HepG2 (cell line): ENCODE measurements around the gene TMTC1.

ENCODE experiments used
- ATF3 ChIP-seq: sonication (generic); formaldehyde crosslinking; IDR thresholded peaks from 2 replicates; pipeline ENCODE4 v1.4.0; 2020; ENCODE audit warnings: missing genetic modification reagents
- CTCF ChIP-seq: sonication (generic); formaldehyde crosslinking; IDR thresholded peaks from 2 replicates; pipeline ENCODE4 v1.5.0; 2020; ENCODE audit warnings: mild to moderate bottlenecking, missing genetic modification reagents, moderate library complexity
- FOXA1 ChIP-seq, 2 experiments: fragments of 450-650 bp in 1 of 2; sonication (generic) in 1 of 2; formaldehyde crosslinking in 1 of 2; IDR thresholded peaks; 2 replicates each; pipeline versions ENCODE4 v1.4.0 to v1.6.1; 2016 to 2020; ENCODE audit warnings: missing genetic modification reagents in 1 of 2
- HCFC1 ChIP-seq: fragments of 150-350 bp; IDR thresholded peaks from 2 replicates; pipeline ENCODE4 v1.6.1; 2014; ENCODE audit warnings: low read depth, low read length
- NCOA2 ChIP-seq: sonication (generic); formaldehyde crosslinking; IDR thresholded peaks from 2 replicates; pipeline ENCODE4 v1.8.0; 2022; ENCODE audit warnings: inconsistent platforms
- POLR2AphosphoS5 ChIP-seq: IDR thresholded peaks from 2 replicates; pipeline ENCODE4 v1.6.1; 2012; ENCODE audit warnings: low read depth, low read length
- SMARCC2 ChIP-seq: fragments of 450-650 bp; IDR thresholded peaks from 2 replicates; pipeline ENCODE4 v1.6.1; 2017; ENCODE audit warnings: antibody characterized with exemption, mild to moderate bottlenecking
- SMC3 ChIP-seq: IDR thresholded peaks from 2 replicates; pipeline ENCODE4 v1.6.1; 2011; ENCODE audit warnings: low read length, improper control_type of control experiment
- TCF7 ChIP-seq: sonication (generic); IDR thresholded peaks from 2 replicates; pipeline ENCODE4 v1.6.1; 2016; ENCODE audit warnings: antibody characterized with exemption, low read depth
- ZNF512B ChIP-seq: sonication (generic); formaldehyde crosslinking; IDR thresholded peaks from 2 replicates; pipeline ENCODE4 v1.5.1; 2020; ENCODE audit warnings: missing genetic modification reagents, mild to moderate bottlenecking, borderline replicate concordance
- ZNF564 ChIP-seq: sonication (generic); formaldehyde crosslinking; IDR thresholded peaks from 2 replicates; pipeline ENCODE4 v1.8.1; 2023; ENCODE audit warnings: mild to moderate bottlenecking, missing genetic modification reagents
- ZNF816 ChIP-seq: sonication (generic); formaldehyde crosslinking; IDR thresholded peaks from 2 replicates; pipeline ENCODE4 v1.8.0; 2022; ENCODE audit warnings: missing genetic modification reagents, mild to moderate bottlenecking, borderline replicate concordance
- ZSCAN29 ChIP-seq: sonication (generic); formaldehyde crosslinking; conservative IDR thresholded peaks from 2 replicates; pipeline ENCODE4 v1.4.0; 2020; ENCODE audit warnings: mild to moderate bottlenecking, missing genetic modification reagents
- TF ChIP-seq, protein P1 (sequence below), 2 experiments: fragments of 450-650 bp in 1 of 2; sonication (generic) in 1 of 2; formaldehyde crosslinking in 1 of 2; IDR thresholded peaks; 2 replicates each; pipeline versions ENCODE4 v1.6.1 to v1.8.0; 2016 to 2022; ENCODE audit warnings: antibody characterized with exemption in 1 of 2, mild to moderate bottlenecking in 1 of 2, missing genetic modification reagents in 1 of 2

DNA sequence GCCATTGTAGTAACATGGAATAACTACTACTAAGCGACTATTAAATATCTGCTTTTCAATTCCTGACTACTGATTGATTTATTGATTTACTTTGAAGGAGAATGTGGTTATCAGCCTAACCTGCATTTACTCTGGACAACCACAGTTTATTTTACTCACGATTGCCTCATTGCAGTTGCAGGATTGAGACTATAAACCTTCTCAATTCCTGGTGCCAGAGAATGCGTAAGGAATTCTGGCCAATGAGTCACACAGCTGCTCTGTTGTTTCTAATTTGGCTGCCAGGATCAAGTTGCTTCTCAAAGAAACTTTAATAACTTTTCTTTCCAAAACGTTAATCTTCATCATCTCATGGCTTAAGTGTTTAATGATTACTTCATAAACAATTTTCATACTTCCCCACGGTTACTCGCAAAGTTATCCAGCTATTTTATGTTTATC, 13.1 kb upstream of the TMTC1 start:
- no peak for TF ChIP-seq ATF3
- no peak for TF ChIP-seq TCF7
- no peak for TF ChIP-seq SMC3
- TF ChIP-seq HCFC1, result no peak
- TF ChIP-seq ZSCAN29 (CRISPR knock-in tag), result no peak
- TF ChIP-seq NCOA2 (CRISPR knock-in tag), result no peak
- no peak for TF ChIP-seq CTCF
- no peak for TF ChIP-seq ZNF816
- no peak for TF ChIP-seq POLR2AphosphoS5
- TF ChIP-seq, protein P1, sequence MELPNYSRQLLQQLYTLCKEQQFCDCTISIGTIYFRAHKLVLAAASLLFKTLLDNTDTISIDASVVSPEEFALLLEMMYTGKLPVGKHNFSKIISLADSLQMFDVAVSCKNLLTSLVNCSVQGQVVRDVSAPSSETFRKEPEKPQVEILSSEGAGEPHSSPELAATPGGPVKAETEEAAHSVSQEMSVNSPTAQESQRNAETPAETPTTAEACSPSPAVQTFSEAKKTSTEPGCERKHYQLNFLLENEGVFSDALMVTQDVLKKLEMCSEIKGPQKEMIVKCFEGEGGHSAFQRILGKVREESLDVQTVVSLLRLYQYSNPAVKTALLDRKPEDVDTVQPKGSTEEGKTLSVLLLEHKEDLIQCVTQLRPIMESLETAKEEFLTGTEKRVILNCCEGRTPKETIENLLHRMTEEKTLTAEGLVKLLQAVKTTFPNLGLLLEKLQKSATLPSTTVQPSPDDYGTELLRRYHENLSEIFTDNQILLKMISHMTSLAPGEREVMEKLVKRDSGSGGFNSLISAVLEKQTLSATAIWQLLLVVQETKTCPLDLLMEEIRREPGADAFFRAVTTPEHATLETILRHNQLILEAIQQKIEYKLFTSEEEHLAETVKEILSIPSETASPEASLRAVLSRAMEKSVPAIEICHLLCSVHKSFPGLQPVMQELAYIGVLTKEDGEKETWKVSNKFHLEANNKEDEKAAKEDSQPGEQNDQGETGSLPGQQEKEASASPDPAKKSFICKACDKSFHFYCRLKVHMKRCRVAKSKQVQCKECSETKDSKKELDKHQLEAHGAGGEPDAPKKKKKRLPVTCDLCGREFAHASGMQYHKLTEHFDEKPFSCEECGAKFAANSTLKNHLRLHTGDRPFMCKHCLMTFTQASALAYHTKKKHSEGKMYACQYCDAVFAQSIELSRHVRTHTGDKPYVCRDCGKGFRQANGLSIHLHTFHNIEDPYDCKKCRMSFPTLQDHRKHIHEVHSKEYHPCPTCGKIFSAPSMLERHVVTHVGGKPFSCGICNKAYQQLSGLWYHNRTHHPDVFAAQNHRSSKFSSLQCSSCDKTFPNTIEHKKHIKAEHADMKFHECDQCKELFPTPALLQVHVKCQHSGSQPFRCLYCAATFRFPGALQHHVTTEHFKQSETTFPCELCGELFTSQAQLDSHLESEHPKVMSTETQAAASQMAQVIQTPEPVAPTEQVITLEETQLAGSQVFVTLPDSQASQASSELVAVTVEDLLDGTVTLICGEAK (IDR thresholded peaks at IDR 0.05), result no peak
- TF ChIP-seq, protein P1 (CRISPR knock-in tag; IDR thresholded peaks at IDR 0.05), result no peak
- TF ChIP-seq SMARCC2, result no peak
- TF ChIP-seq ZNF512B (CRISPR knock-in tag), result no peak
- TF ChIP-seq ZNF564, result no peak
- TF ChIP-seq FOXA1 (IDR thresholded peaks at IDR 0.05), result no peak
- TF ChIP-seq FOXA1 (CRISPR knock-in tag; IDR thresholded peaks at IDR 0.05), result no peak
